ENCODE data around the gene PCDHGA3. TPM values are rescaled to one million over a fixed set of nuclear protein-coding genes. Genes with fewer than 3 reads are reported as not detected.
"Not testable (repeated sequence)": the region's sequence is repeated elsewhere in the genome, so short reads cannot be mapped to it uniquely, and the experiment has no call there.

Gene PCDHGA3
- total RNA-seq, 1 donor from 2014 or later = 1.4 TPM

GRCh38 chr5:141342773-141343172 is 856 bp upstream of the PCDHGA3 start:
- H3K27ac Mint-ChIP-seq (ENCODE audit: unreplicated experiment) = no peak overlapping the region
- no peak for TF ChIP-seq CTCF (IDR thresholded peaks at IDR 0.05; ENCODE audit: unreplicated experiment)
- H3K4me3 Mint-ChIP-seq (ENCODE audit: unreplicated experiment) = no peak overlapping the region

GRCh38 chr5:141343953-141344463 is 379 bp downstream of the PCDHGA3 start:
- H3K9me3 Mint-ChIP-seq (ENCODE audit: unreplicated experiment) = peaks cover 37% of the 10 kb centered on the region
- H3K27ac Mint-ChIP-seq (ENCODE audit: unreplicated experiment) = no peak overlapping the region
- peaks cover 46% of the 10 kb centered on the region for H3K36me3 Mint-ChIP-seq (ENCODE audit: low read depth, unreplicated experiment)
- TF ChIP-seq CTCF (IDR thresholded peaks at IDR 0.05; ENCODE audit: unreplicated experiment) = no peak
- H3K4me1 Mint-ChIP-seq (ENCODE audit: unreplicated experiment) = no peaks in the 10 kb centered on the region
- H3K4me3 Mint-ChIP-seq (ENCODE audit: unreplicated experiment) = peak overlapping the region; percentile 56
- peaks cover 9% of the 10 kb centered on the region for H3K27me3 Mint-ChIP-seq (ENCODE audit: unreplicated experiment)
- DNase-seq (ENCODE audit: low spot score) = no peak

More at GRCh38 chr5:141342773-141343172, 856 bp upstream of the PCDHGA3 start:
- Mint-ChIP-seq H3K9me3 (ENCODE audit: unreplicated experiment) (peaks cover 48% of the 10 kb centered on the region), H3K27me3 (ENCODE audit: unreplicated experiment) (peaks cover 9% of the 10 kb centered on the region), H3K36me3 (ENCODE audit: low read depth, unreplicated experiment) (peaks cover 46% of the 10 kb centered on the region), H3K4me1 (ENCODE audit: unreplicated experiment) (no peaks in the 10 kb centered on the region)
- DNase-seq (ENCODE audit: low spot score) = no peak

GRCh38 chr5:141345327-141345726 is 1.7 kb downstream of the PCDHGA3 start:
- no peak for DNase-seq (ENCODE audit: low spot score)
- Mint-ChIP-seq H3K27me3 (ENCODE audit: unreplicated experiment) (peaks cover 9% of the 10 kb centered on the region), H3K4me1 (ENCODE audit: unreplicated experiment) (no peaks in the 10 kb centered on the region), H3K9me3 (ENCODE audit: unreplicated experiment) (peaks cover 38% of the 10 kb centered on the region), H3K27ac (ENCODE audit: unreplicated experiment) (peak overlapping the region; percentile 1), H3K4me3 (ENCODE audit: unreplicated experiment) (no peak overlapping the region), H3K36me3 (ENCODE audit: low read depth, unreplicated experiment) (peaks cover 47% of the 10 kb centered on the region)
- TF ChIP-seq CTCF (IDR thresholded peaks at IDR 0.05; ENCODE audit: unreplicated experiment) = no peak

- peaks cover 40% of the 10 kb centered on the region for H3K9me3 Mint-ChIP-seq (ENCODE audit: unreplicated experiment)
- not testable (repeated sequence) for DNase-seq (ENCODE audit: low spot score); H3K4me1 Mint-ChIP-seq (ENCODE audit: unreplicated experiment)
These were observed 2.4 kb downstream of the PCDHGA3 start for GRCh38 chr5:141346017-141346416.

GRCh38 chr5:141349917-141350619 is 6.4 kb downstream of the PCDHGA3 start, which contains the start of gene PCDHGB1:
Gene PCDHGB1 (plus strand): TSS chr5:141350099. CDS start chr5:141350261, 162 bp downstream.
- DNase-seq (ENCODE audit: low spot score) = peak; percentile 25
- Mint-ChIP-seq H3K4me1 (ENCODE audit: unreplicated experiment) (no peaks in the 10 kb centered on the region), H3K36me3 (ENCODE audit: low read depth, unreplicated experiment) (peaks cover 41% of the 10 kb centered on the region), H3K4me3 (ENCODE audit: unreplicated experiment) (peak within 1 kb of the TSS; percentile 43), H3K27me3 (ENCODE audit: unreplicated experiment) (peaks cover 5% of the 10 kb centered on the region), H3K27ac (ENCODE audit: unreplicated experiment) (no peak within 1 kb of the TSS), H3K9me3 (ENCODE audit: unreplicated experiment) (peaks cover 30% of the 10 kb centered on the region)
- TF ChIP-seq CTCF (IDR thresholded peaks at IDR 0.05; ENCODE audit: unreplicated experiment) = no peak

More at GRCh38 chr5:141346017-141346416, 2.4 kb downstream of the PCDHGA3 start:
- H3K4me3 Mint-ChIP-seq (ENCODE audit: unreplicated experiment); H3K27me3 Mint-ChIP-seq (ENCODE audit: unreplicated experiment); H3K27ac Mint-ChIP-seq (ENCODE audit: unreplicated experiment): not testable (repeated sequence)
- peaks cover 46% of the 10 kb centered on the region for H3K36me3 Mint-ChIP-seq (ENCODE audit: low read depth, unreplicated experiment)

Measured in endothelial cell (in vitro differentiated cells).